CD4-positive, alpha-beta T cell treated with Interleukin-21 for 1 hour (primary cell): ENCODE measurements around the gene H2BW2.
"Not testable (repeated sequence)": the region's sequence is repeated elsewhere in the genome, so short reads cannot be mapped to it uniquely, and the experiment has no call there.

Experiments
- DNase-seq: peaks from one replicate; pipeline ENCODE4 v3.0.0-alpha.2; 2020

Gene H2BW2

DNA sequence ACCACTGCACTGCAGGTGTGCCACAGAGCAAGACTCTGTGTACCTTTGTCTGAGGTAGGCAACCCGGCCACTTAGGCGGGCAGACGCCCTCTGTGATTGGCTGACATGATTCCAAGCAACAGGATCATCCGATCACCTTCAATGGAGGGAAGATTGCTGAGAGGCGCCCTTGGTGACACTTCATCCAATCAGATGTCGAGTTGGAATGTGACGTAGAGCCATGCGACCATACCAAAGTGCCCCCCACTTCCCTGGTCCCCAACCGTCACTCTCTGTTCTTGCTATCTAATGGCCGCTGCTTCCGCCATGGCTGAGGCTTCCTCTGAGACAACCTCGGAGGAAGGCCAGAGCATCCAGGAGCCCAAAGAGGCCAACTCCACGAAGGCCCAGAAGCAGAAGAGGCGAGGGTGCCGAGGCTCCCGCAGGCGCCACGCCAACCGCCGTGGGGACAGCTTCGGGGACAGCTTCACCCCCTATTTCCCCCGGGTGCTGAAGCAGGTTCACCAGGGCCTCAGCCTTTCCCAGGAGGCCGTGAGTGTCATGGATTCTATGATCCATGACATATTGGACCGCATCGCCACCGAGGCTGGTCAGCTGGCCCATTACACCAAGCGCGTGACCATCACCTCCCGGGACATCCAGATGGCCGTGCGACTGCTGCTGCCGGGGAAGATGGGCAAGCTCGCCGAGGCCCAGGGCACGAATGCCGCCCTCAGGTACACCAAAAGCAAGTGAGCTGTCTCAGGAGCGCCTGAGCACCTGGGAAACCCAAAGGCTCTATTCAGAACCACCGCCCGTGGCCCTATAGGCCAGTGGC, at the start of gene H2BW2:
Gene H2BW2, plus strand, starts transcription at position 268 of the 817 bp plus-strand sequence. Its CDS starts 39 bp downstream, at position 307.
- DNase-seq = no peak

DNA sequence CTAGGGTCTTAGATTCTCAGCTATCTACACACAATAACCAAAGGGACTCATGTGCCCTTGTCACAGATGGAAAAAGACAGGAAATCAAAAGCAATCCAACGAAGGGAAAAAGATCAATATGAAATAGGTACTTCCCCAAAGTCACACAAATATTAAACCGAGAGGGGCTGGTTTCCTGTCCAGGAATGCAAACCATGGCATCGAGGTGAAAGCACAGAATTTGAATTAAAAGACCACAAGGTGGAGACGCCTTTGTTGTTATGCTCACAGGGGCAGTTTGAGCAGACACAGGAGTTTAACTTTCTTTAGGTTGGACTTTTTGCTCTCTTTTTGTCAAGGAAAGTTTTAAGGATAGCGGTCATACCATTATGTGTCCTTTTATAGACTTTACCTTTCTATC, 40.5 kb upstream of the H2BW2 start:
- DNase-seq = no peak

GRCh38 chrX:104008831-104009230, 30.9 kb upstream of the H2BW2 start:
- no peak for DNase-seq

GRCh38 chrX:104013158-104013557, 26.6 kb upstream of the H2BW2 start:
- no peak for DNase-seq

DNA sequence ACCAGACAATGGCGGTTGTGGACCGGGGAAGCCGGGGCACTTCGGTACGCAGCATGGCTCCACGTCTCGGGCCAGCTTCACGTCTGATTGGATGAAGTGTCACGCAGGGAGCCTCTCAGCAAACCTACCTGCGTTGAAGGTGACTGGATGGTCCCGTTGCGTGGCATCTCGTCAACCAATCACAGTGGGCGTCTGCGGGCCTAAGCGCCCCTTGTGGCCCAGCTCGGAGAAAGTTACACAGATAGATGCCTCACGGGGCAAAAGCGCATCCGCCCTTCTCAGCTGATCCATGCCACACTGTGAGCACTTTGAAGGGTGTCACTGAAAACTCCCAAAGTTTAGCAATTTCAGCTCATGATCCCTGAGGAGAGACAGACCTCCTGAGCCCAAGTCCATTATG, 26.1 kb upstream of the H2BW2 start, which contains the start of gene H2BW1:
Gene H2BW1, minus strand, starts transcription at position 103 of the 400 bp plus-strand sequence. CDS start 132 bp downstream, outside the sequence.
- DNase-seq = no peak

DNA sequence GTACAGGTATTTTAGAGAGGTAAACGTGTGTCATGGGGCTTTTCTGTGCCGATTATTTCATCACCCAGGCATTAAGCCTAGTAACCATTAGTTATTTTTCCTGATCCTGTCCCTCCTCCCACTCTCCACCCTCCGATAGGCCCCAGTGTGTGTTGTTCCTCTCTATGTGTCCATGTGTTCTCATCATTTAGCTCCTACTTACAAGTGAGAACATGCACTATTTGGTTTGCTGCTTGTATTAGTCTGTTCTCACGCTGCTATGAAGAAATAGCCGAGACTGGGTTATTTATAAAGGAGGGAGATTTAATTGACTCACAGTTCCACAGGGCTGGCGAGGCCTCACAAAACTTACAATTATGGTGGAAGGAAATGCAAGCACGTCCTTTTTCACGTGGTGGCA, 24.2 kb upstream of the H2BW2 start:
- DNase-seq = not testable (repeated sequence)

DNA sequence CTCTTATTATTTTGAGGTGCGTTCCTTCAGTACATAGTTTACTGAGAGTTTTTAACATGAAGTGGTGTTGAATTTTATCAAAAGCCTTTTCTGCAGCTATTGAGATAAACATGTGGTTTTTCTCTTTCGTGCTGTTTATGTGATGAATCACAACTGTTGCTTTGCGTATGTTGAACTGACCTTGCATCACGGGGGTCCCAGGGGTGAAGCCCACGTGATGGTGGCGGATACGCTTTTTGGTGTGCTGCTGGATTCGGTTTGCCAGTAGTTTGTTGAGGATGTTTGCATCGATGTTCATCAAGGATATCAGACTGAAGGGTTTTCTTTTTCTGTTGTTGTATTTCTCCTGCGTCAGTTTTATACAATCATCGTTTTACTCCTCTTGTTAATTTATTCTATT, 21.6 kb upstream of the H2BW2 start:
- DNase-seq = no peak

DNA sequence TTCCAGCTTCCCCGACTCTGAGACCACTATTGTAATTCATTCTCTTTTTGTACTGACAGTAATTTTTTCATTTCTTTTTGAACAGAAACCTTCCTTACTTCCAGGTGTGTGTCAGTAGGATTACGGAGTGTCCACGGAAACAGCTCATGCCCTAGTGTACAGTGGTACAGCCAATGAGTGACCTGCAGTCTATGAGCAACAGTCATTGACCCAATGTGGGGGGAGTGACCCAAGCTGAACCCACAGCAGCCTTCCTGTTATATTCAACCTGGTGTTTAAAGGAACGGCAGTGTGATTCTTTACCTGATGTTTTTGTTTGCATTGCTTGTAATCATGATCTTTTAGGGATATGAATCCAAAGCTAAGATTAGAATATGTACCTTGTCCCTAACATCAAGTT, 1.2 kb downstream of the H2BW2 start:
- DNase-seq = no peak

GRCh38 chrX:104045642-104046041, 5.9 kb downstream of the H2BW2 start:
- DNase-seq = no peak

- DNase-seq = no peak
Observed at GRCh38 chrX:104047171-104047570, 7.4 kb downstream of the H2BW2 start.

DNA sequence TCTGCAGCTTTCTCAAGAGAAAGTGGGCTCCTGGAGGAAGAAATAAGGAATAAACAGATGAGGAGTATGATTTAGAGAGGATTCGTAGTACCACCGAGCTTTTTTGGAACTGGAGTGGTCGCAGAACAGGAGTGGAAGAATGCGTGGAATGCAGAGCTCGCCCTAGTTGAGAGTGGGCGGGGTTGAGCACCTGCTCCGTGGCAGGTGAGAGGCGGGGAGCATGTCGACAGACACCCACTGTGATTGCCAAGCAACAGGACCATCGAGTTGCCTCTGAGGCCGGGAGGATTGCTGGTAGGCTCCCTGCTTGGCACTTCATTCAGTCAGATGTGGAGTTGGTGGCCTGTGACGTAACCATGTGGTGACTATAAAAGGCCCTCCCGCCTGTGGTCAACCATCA, 15.2 kb downstream of the H2BW2 start:
- not testable (repeated sequence) for DNase-seq

DNA sequence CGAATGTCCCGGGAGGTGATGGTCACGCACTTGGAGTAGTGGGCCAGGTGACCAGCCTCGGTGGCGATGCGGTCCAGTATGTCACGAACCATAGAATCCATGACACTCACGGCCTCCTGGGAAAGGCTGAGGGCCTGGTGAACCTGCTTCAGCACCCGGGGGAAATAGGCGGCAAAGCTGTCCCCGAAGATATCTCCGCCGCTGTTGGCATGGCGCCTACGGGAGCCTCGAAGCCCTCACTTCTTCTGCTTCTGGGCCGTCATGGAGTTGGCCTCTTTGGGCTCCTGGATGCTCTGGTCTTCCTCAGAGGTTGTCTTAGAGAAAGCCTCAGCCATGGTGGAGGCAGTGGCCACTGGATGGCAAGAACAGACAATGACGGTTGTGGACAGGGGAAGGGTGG, 22.9 kb downstream of the H2BW2 start:
- not testable (repeated sequence) for DNase-seq

GRCh38 chrX:104075778-104076445, 36.2 kb downstream of the H2BW2 start, which contains the start of gene TMSB15C:
TMSB15C (minus strand) TSS chrX:104076236.
- not testable (repeated sequence) for DNase-seq

DNA sequence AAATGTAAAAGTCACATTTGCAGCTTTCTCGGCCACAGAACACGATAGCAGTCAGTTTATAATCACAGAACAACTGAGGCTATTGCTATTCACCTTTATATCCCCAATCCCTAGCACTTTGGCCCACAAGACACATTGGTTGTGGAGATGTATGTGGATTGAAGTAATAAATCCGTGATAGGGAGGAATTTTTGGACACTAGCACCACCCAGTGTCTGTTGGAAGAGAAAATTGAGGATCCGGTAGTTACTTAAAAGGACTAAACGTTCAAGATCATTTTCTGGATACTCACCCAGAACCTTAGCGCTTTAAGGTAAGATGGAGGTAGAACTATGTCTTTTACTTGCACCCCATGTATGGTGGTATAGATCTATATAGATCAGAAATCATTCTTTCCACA, 38.1 kb downstream of the H2BW2 start:
- not testable (repeated sequence) for DNase-seq

DNA sequence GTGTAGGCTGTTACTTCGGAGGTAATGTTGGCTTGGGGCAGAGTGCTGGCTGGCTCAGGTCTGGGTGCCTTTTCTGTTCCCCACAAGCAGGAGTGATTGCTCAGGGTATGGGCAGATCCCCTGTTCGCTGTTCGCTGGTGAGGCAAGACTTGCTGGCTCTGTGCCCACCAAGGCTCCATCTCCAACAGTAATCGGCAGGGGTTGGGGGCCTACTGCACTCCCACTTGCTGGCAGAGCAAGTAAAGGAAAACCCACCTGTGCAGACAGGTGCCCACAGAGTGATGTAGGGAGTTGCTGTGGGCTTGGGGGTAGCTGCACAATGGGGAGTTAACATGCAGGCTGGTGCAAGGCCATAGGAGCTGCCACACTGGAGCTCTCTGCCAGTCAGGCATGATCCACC, 44.3 kb downstream of the H2BW2 start:
- no peak for DNase-seq

DNA sequence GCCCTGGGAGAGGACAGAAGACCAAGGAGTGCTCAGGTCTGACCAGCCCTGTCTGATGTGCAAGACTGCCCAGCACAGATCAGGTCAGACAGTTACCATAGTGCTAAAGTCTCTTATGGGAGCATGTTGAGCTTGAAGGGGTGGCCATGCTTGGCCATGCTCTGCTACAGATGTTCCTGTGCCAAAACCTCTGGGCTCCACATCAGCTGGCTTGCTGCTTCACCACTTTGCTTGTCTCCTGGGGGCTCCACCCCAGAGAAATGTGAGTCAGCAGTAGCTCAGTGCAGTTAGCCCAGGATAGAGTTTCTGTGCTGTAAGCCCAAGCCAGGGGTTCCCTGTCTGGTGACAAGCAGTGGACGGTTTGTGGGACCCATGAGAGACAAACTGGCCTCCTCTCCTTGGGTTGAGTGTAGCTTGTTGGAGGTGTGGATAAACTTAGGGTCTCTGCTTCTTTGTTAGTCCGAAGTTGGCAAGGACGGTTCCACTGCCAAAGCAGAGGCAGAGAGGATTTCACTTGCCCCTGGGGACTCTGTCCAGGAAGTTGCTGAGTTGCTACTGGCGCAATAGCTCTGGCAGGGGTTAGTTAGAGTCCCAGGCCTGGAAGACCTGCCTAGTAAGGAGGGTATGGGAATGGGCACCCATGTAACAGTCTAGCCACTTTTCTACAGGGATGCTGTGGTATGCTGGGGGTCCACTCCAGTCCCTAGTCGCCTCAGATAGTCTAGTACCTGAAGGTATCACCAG, 45.0 kb downstream of the H2BW2 start:
- no peak for DNase-seq

DNA sequence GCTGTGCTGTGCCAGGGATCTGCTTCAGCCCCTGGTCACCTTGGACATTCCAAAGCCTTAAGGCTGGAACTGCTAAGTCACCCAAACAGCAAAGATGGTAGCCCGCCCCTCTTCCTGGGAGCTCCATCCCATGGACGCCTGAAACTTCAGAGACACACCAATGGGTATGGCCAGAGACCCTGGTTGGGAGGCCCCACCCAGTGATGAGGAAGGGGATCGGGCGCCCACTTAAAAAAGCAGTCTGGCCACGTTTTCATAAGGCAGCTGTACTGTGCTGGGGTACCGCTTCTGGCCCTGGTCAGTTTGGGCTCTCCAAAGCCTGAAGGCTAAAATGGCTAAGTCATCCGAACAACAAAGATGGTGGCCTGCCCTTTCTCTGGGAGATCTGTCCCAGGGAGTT, 45.7 kb downstream of the H2BW2 start:
- no peak for DNase-seq

- DNase-seq = no peak
Observed at GRCh38 chrX:104085919-104086318, 46.2 kb downstream of the H2BW2 start.
